Aorta (tissue), 5 donors: ENCODE results near the gene CSKMT. TPM values are rescaled to one million over a fixed set of nuclear protein-coding genes. Genes with fewer than 3 reads are reported as not detected.

Source experiments
- ATAC-seq: fragments of 200-7000 bp; cut with Tn5 transposase; one replicate; pipeline ENCODE4 v1.9.1; 2022; ENCODE audit warnings: moderate library complexity; ENCODE audit not compliant: low FRiP score
- DNase-seq, 2 donors: peaks; one replicate each; pipeline ENCODE4 v3.0.0-alpha.2; 2020
- H3K27ac ChIP-seq, 2 donors: one replicate each; pipeline ENCODE4 v1.5.1; 2013; ENCODE audit warnings: low read length in 2 of 2, mild to moderate bottlenecking in 2 of 2, moderate library complexity in 2 of 2, control low read depth in 1 of 2, inconsistent platforms in 1 of 2, low read depth in 1 of 2
- H3K27me3 ChIP-seq, 2 donors: one replicate each; pipeline ENCODE4 v1.6.1; 2013; ENCODE audit warnings: control low read depth in 1 of 2, low read length in 1 of 2, mild to moderate bottlenecking in 1 of 2, moderate library complexity in 1 of 2; ENCODE audit not compliant: insufficient read depth in 2 of 2, control insufficient read depth in 1 of 2
- H3K36me3 ChIP-seq, 2 donors: one replicate each; pipeline ENCODE4 v1.6.1; 2013; ENCODE audit warnings: control low read depth in 1 of 2, low read length in 1 of 2, mild to moderate bottlenecking in 1 of 2; ENCODE audit not compliant: insufficient read depth in 2 of 2, control insufficient read depth in 1 of 2
- H3K4me1 ChIP-seq, 2 donors: one replicate each; pipeline ENCODE4 v1.6.1; 2013; ENCODE audit warnings: low read length in 2 of 2, control low read depth in 1 of 2, mild to moderate bottlenecking in 1 of 2, moderate library complexity in 1 of 2; ENCODE audit not compliant: insufficient read depth in 2 of 2, control insufficient read depth in 1 of 2
- H3K4me3 ChIP-seq, 2 donors: one replicate each; pipeline ENCODE4 v1.5.1; 2013; ENCODE audit warnings: low read length in 2 of 2, control low read depth in 1 of 2, mild to moderate bottlenecking in 1 of 2
- H3K9me3 ChIP-seq: one replicate; pipeline ENCODE4 v1.6.1; 2013; ENCODE audit warnings: mild to moderate bottlenecking, low read length; ENCODE audit not compliant: control insufficient read depth
- WGBS, 2 donors: extraction: QIAGEN DNeasy Blood & Tissue Kit; methylation state at CpG; one replicate each; pipeline ENCODE4 v1.1.7; 2013; 5-methylcytosine and 5-hydroxymethylcytosine counted together
- intact Hi-C, 2 donors: fragments of 100-400 bp; cut with DNase I; formaldehyde crosslinking; loops; one replicate each; pipeline versions ENCODE4 v1.14.2 to v1.15.0; 2022
- polyA plus RNA-seq, 2 donors: library from polyadenylated mRNA; stranded (reverse); fragments of 200-250 nt; gene quantifications; one replicate each; pipeline ENCODE4 v1.2.3, GENCODE V29; 2013
- total RNA-seq, 2 donors: library from RNA; stranded (reverse); fragmentation: NEBNext Ultra II Directional; extraction: Animal tissue kit (Norgen Biotek cat#: 25700); gene quantifications; one replicate each; pipeline ENCODE4 v1.2.1, GENCODE V29; 2021
- donor health status: healthy with polysubstance abuse.
- donor health status: Bipolar disorder and iron deficiency.
- donor health status: DM: no; HTN: no; CAD: no.
- donor health status: DM: no; HTN: no; CAD: no.
- donor health status: DM: yes; HTN: yes; CAD: no.

The CSKMT gene
- total and polyA plus RNA-seq, 4 donors, result 8.8 to 16.3 (median 11.4) TPM

DNA sequence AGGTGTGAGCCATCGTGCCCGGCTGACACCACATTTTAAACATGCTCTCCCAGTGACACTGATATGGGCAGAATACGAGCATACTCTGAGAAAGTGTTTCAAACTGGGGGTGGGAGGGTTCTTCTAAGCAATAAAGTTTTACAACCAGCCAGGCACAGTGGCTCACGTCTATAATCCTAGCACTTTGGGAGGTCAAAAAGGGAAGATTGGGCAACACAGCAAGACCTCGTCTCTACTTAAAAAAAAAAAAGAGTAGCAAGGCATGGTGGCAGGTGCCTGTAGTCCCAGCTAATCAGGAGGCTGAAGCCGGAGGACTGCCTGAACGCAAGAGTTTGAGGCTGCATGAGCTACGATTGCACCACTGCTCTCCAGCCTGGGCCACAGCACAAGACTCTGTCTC is 20.9 kb upstream of the CSKMT start:
- Histone ChIP-seq H3K27ac (no peak overlapping the region), H3K36me3 (peaks cover 2 to 3% of the 10 kb centered on the region in 2 donors), H3K4me3 (no peak overlapping the region), H3K27me3 (no peaks in the 10 kb centered on the region), H3K9me3 (no peaks in the 10 kb centered on the region), H3K4me1 (no peaks in the 10 kb centered on the region)
- ATAC-seq, result no peak
- DNase-seq, result no peak
- WGBS, 2 donors, result 80 to 84% methylated on average over 8 of the region's 8 CpGs
- intact Hi-C loops, result no loop called here

DNA sequence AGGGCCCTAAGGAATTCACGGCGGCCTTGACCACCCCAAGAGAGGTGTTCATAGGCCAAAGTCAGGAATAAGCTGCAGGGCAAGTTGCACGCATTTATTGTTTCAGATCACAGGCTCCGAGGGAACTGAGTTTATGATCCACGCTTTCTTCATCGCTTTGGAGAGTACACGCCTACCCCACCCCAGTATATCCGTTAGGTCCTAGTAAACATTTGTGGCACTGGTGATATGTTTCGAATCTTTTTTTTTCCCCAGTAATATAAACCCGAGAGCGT is 19.5 kb upstream of the CSKMT start:
- H3K36me3 ChIP-seq, result no peaks in the 10 kb centered on the region
- no peak for DNase-seq
- H3K9me3 ChIP-seq, result no peaks in the 10 kb centered on the region
- WGBS, 2 donors, result 13 to 17% methylated on average over 11 of the region's 11 CpGs
- H3K4me3 ChIP-seq, result peak overlapping the region in 1 of 2 donors; percentile 87
- H3K27me3 ChIP-seq, result no peaks in the 10 kb centered on the region
- no peak overlapping the region for H3K27ac ChIP-seq
- intact Hi-C loops, result no loop called here
- H3K4me1 ChIP-seq, result no peaks in the 10 kb centered on the region
- ATAC-seq, result no peak

DNA sequence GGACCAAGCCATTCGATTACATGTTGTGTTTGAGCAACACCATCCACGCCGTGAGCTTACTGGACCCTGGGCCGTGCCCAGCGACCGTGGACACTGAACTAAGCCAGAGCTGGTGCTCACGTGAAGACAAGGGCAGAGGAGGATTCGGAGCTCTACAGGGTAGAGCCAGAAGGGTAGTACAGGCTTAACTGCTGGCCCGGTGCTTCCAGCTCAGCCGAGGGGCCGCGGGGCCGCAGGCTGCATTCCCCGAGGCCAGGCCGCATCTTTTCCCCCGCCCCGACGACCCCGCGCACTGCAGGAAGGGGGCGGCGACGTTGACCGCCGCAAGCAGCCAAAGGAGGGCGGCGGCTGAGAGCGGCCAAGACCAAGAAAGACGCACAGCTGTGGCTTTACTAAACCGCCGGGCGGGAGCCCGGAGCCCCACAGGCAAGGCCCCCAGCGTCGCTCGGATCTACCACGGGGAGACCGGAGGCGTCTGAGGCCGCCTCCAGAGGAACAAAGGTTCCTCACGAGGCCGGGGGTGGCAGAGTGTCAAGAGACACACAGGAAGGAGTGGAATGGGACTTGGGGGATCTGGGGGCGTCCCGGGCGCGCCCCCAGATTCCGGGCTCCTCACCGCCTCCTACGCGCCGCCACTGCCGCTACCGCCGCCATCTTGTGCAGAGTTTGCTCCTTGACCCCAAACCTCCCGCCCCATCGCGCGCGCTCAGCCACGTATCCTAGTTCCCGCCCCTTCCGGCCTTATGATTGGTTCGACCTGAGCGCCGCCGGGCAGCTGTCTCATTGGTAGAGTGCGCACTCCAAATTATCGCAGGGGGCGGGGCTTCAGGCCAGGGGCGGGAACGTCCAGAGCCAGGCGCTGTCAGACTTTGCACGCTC is 18.9 kb upstream of the CSKMT start, which contains the start of gene GANAB:
Gene GANAB (minus strand): TSS at position 668 of the 879 bp plus-strand sequence. CDS start 14 bp downstream, at position 654.
- H3K9me3 ChIP-seq, result no peaks in the 10 kb centered on the region
- intact Hi-C loops, result no loop called here
- peak within 1 kb of the TSS; percentile 74 to 87 for H3K4me3 ChIP-seq
- H3K27ac ChIP-seq, result peak within 1 kb of the TSS; percentile 80 to 81
- H3K4me1 ChIP-seq, result no peaks in the 10 kb centered on the region
- ATAC-seq, result peak; percentile 99
- no peaks in the 10 kb centered on the region for H3K36me3 ChIP-seq
- DNase-seq, result peak; percentile 100
- no peaks in the 10 kb centered on the region for H3K27me3 ChIP-seq
- WGBS, 2 donors, result 0 to 1% methylated on average over 71 to 73 of the region's 73 CpGs

DNA sequence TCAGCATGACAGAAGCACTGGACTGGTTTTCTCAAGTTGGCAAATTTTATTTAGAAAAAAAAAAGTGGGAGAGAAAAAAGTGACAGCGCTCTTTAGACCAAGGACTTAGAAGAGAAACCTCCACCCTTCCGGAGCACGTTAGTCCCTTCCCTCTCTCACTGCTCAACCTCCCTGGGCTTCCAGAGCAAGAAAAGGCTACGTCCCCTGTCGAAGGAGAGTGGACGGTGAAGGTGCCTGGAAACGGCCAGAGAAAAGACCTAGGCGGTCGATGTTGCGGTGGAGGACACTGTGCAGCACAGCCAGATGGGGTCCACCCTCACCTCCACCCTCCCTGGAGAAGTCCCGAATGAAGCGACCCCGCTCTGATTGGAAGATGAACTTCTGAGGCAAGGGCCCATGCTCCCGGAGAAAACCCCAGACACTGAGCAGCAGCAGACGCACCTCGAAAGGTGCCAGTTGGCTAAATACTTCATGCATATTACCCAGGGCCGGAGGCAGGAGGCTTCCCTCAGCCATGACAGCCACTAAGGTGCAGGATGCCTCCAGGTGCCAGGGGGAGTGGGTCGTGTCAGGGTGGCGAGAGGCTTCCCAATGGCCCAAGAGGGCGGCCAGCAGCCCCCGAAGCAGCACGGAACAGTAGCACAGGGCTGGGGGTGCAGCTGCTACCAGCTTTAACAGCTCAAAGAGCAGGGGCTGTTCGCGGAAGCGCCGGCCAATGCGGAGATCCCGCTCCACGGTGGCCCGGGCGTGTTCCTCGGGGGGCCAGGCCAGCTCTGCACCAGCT is 18.1 kb upstream of the CSKMT start:
- intact Hi-C loops, result no loop called here

DNA sequence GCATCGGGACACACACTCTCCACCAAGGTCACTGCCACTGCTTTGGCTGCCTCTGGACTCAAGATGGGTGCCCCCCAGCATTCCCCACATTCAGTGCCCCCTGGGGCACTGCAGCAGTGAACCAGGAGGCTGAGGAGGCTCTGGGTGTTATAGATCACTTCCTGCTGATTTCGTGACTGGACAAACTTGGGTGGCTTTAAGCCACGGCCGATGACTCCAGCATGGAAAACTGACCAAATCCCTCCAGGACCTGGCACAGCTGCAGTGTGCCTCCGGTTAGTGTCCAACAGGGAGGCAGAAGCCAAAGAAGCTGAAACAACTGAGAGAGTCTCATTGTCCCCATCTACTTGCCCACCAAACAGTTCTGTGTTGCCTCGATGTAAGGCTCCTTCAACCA is 17.5 kb upstream of the CSKMT start:
- H3K4me3 ChIP-seq, result no peak overlapping the region
- WGBS, 2 donors, result 78 to 83% methylated on average over 6 of the region's 6 CpGs
- peaks cover 0 to 4% of the 10 kb centered on the region in 2 donors for H3K4me1 ChIP-seq
- no peak for DNase-seq
- ATAC-seq, result no peak
- no peaks in the 10 kb centered on the region for H3K27me3 ChIP-seq
- H3K27ac ChIP-seq, result no peak overlapping the region
- no peaks in the 10 kb centered on the region for H3K9me3 ChIP-seq
- intact Hi-C loops, result no loop called here
- no peaks in the 10 kb centered on the region for H3K36me3 ChIP-seq

More for the DNA sequence above, 18.1 kb upstream of the CSKMT start:
- no peaks in the 10 kb centered on the region for H3K36me3 ChIP-seq
- ATAC-seq (no peak), DNase-seq (peak in 1 of 2 donors; percentile 51)
- no peaks in the 10 kb centered on the region for H3K4me1 ChIP-seq
- no peaks in the 10 kb centered on the region for H3K27me3 ChIP-seq
- WGBS, 2 donors, result 56 to 57% methylated on average over 32 of the region's 32 CpGs
- H3K27ac ChIP-seq, result peak overlapping the region in 1 of 2 donors; percentile 71
- H3K9me3 ChIP-seq, result no peaks in the 10 kb centered on the region
- no peak overlapping the region for H3K4me3 ChIP-seq

DNA sequence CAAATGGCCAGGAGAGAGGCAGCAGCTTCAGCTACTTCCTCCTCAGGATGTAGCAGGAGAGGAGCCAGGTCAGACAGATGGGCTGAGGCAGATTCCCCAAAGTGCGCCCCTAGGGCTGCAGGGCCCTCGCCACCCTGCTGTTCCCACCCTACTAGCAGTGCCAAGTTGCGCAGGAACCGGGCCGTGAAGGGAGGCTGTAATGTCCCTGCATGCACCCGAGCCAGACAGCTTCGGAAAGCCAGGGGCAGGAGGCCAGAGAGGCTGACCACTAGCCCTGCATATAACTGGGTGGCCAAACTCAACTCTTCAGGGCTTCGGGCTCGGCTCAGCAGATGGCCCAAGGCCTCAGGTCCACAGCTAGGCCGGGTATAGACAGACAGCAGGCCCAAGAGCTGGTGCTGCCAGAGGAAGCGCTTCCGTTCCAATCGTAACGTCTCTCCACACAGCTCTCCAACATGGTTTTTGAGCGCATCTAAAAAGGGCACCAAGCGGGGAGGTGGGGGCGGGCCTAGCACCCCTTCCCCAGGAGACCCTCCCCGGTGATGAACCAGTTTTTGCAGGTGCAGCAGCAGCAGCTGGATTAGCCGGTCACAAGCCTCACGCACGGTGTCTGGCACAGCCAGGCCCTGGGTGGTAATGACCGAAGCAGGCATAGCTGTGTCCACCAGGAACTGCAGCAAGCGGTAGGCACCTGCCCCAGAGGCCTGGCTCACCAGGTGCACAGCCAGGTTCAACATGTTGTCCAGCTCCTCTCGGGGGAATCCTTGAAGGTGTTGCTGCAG is 16.7 kb upstream of the CSKMT start:
- intact Hi-C loops, result no loop called here
- 88 to 90% methylated on average over 23 to 24 of the region's 24 CpGs for WGBS, 2 donors
- H3K36me3 ChIP-seq, result no peaks in the 10 kb centered on the region
- no peak overlapping the region for H3K27ac ChIP-seq
- peaks cover 0 to 4% of the 10 kb centered on the region in 2 donors for H3K4me1 ChIP-seq
- no peak overlapping the region for H3K4me3 ChIP-seq
- ATAC-seq, result no peak
- no peaks in the 10 kb centered on the region for H3K27me3 ChIP-seq
- H3K9me3 ChIP-seq, result no peaks in the 10 kb centered on the region
- DNase-seq, result no peak

DNA sequence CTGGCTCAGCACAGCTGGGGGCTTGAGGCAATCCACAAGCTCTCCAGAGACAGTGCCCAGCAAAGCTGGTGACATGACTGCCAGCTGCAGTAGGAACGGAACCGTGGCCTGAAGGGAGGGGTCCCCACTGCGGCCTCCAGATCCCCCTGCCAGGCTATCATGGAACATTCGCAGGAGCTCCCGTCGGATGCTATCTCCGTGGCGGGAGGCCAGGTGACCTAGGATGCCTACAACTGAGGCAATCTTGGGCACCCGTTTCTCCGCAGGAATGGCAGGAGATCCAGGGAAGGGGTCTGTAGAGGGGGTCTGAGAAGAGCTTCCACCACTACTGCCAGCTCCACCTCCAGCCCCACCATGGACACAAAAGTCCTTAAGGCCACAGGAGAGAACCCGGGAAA is 16.1 kb upstream of the CSKMT start:
- intact Hi-C loops, result no loop called here
- no peak overlapping the region for H3K4me3 ChIP-seq
- ATAC-seq, result no peak
- H3K9me3 ChIP-seq, result no peaks in the 10 kb centered on the region
- no peaks in the 10 kb centered on the region for H3K36me3 ChIP-seq
- WGBS, 2 donors, result 86 to 87% methylated on average over 11 of the region's 11 CpGs
- peaks cover 0 to 4% of the 10 kb centered on the region in 2 donors for H3K4me1 ChIP-seq
- H3K27ac ChIP-seq, result no peak overlapping the region
- no peaks in the 10 kb centered on the region for H3K27me3 ChIP-seq
- DNase-seq, result no peak

DNA sequence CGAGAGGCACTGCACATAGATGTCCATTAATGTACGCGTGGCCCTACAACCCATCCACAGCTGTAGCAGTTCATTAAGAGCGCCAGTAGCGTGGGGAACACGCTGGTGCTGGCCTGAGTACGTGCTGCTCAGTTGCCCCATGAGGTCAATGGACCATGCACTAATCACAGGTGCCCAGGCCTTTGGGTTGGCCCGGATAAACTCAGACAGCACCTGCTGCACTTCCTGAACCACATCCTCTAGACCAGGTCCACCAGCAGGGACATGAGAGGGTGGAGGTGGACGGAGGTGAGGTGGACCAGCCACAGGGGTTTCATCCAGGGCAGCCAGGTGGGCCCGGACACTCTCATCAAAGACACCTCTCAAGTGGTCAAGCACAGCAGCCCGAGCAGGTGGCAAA is 15.6 kb upstream of the CSKMT start:
- WGBS, 2 donors, result 89 to 90% methylated on average over 11 of the region's 11 CpGs
- H3K36me3 ChIP-seq, result no peaks in the 10 kb centered on the region
- H3K9me3 ChIP-seq, result no peaks in the 10 kb centered on the region
- H3K4me3 ChIP-seq, result no peak overlapping the region
- peaks cover 0 to 4% of the 10 kb centered on the region in 2 donors for H3K4me1 ChIP-seq
- H3K27ac ChIP-seq, result no peak overlapping the region
- H3K27me3 ChIP-seq, result no peaks in the 10 kb centered on the region
- intact Hi-C loops, result no loop called here
- ATAC-seq (no peak), DNase-seq (no peak)
